NCI-H1694 treated with DMSO at 0.1 percent for 48 hours (cell line): ENCODE measurements around the gene PPM1B.
"Not testable (repeated sequence)": the region's sequence is repeated elsewhere in the genome, so short reads cannot be mapped to it uniquely, and the experiment has no call there.

Experiments used
- DNase-seq: peaks from one replicate; lab custom pipeline; 2025; lab: John Stamatoyannopoulos, UW

Gene PPM1B

DNA sequence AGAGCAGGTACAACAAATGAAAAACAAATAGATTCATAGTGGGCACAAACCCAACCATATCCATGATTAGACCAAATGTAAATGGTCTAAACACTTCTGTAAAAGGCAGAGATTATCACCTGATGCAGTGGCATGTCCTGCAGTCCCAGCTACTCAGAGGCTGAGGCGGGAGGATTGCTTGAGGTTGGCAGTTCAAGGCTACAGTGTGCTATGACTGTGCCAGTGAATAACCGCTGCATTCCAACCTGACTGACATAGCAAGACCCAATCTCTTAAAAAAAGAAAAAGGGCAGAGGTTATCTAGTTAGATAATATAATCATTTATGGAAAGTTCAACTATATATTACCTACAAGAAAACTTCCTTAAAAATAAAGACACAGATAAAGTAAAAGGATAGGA, 85.3 kb downstream of the PPM1B start:
- no peak for DNase-seq

DNA sequence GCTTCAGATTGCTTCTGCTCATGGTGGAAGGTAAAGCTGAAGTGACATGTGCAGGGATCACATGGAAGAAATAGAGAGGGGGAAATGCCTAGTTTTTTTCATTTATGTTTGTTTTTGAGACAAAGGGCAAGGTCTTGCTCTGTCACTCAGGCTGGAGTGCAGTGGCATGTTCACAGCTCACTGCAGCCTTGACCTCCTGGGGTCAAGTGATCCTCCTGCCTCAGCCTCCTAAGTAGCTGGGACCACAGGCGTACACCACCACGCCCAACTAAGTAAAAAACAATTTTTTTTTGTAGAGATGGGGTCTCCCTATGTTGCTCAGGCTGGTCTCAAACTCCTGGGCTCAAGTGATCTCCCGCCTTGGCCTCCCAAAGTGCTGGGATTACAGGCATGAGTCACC, 87.0 kb downstream of the PPM1B start:
- DNase-seq = not testable (repeated sequence)

GRCh38 chr2:44257802-44258201, 89.1 kb downstream of the PPM1B start:
- DNase-seq = not testable (repeated sequence)

- no peak for DNase-seq
Measured at GRCh38 chr2:44267269-44267795, 98.7 kb downstream of the PPM1B start.

DNA sequence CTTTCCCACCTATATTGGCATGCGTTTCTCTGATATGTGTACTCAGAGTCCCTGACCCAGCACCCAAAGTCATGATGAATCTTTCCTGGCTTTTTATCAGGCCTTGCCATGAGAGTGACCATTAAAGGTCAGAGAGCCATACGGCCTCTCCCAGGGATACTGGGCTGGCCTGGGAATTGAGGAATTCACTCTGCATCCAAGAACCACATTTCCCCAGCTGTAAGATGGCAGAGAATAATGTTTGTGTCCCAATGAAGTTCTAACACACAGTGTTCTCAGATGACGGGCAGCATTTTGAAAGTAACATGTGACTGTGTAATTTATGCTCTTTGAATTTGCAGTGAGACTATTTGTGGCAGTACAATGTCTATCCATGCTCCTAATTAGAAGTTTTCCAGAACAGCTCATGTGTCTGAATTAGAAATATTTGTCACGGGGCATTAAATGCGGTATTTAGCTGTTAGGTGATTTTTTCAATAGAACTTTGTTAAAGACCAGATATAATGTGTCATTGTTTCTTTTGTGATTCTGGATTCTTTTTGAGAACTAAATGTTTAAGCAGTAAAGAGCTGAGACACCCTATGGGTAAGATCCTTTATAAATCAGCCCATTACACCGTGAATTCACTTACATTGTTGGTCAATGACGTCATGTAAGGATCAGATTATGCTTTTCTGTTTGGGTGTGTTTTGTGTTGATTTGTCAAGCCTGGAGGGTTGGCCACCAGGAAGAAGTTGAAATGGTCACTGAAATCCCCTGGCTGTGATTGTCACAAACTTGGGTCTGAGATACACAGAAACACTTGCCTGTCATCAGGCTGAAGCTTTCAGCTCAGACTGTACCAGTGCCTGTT, 99.3 kb downstream of the PPM1B start:
- no peak for DNase-seq

GRCh38 chr2:44269831-44270230, 101.2 kb downstream of the PPM1B start:
- DNase-seq = no peak

DNA sequence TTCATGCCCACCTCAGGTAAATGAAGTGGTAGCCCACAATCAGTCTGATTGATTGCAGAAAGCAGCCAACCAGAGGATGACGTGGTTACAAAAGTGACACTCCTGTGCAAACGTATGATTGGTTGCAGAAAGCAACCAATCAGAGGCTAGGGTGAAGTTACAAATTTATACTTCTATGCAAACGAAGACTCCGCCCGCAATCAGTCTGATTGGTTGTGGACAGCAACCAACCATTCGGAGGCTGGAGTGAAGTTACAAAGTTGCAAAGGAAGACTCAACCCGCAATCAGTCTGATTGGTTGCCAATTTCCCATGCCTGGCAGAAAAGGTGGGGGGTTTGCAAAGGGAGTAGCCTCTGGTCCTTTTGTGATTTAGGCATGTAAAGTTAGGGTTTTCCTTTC, 102.6 kb downstream of the PPM1B start:
- no peak for DNase-seq

DNA sequence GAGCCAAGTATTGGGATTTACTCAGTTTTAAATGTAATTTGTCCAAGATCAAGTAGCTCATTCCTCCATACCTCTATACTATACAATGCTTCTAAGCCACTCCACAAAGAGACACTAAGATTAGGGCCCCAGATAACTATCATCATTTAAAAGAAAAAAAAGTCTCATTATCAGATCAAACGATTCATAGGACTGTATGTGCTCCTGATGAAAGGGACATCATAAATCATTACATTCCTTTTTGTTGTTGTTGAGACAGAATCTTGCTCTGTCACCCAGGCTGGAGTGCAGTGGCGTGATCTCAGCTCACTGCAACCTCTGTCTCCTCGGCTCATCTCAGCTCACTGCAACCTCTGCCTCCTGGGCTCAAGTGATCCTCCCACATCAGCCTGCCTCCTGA, 104.4 kb downstream of the PPM1B start:
- DNase-seq = no peak

DNA sequence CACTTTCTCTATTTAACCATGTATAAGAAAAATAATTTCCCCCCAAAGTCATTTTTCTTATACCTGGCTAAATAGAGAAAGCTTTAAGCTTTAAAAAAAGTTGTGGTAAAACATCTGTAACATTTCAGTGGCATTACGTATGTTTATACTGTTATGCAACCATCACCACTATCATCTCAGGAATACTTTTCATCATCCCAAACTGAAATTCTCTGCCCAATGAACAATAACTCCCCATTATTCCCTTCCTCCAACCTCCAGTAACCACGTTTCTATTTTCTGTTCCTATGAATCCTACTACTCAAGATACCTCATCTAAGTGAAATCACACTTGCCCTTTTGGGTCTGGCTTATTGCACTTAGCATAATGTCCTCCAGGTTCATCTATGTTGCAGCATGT, 104.9 kb downstream of the PPM1B start:
- DNase-seq = no peak

GRCh38 chr2:44275927-44276303, 107.2 kb downstream of the PPM1B start:
- DNase-seq = no peak

GRCh38 chr2:44277541-44277940, 108.9 kb downstream of the PPM1B start:
- no peak for DNase-seq

- DNase-seq = no peak
Measured at GRCh38 chr2:44280869-44281268, 112.2 kb downstream of the PPM1B start.
